IPS-18a (cell line): ENCODE measurements around the gene LHB.
"Not testable (repeated sequence)": the region's sequence is repeated elsewhere in the genome, so short reads cannot be mapped to it uniquely, and the experiment has no call there.

Experiments used
- H3K27ac ChIP-seq: one replicate; pipeline ENCODE4 v1.5.1; 2013; ENCODE audit warnings: low read length
- H3K27me3 ChIP-seq: one replicate; pipeline ENCODE4 v1.6.1; 2013; ENCODE audit warnings: mild to moderate bottlenecking, low read length; ENCODE audit not compliant: control insufficient read depth, insufficient read depth
- H3K36me3 ChIP-seq: one replicate; pipeline ENCODE4 v1.6.1; 2013; ENCODE audit warnings: low read depth, low read length; ENCODE audit not compliant: control insufficient read depth
- H3K4me1 ChIP-seq: one replicate; pipeline ENCODE4 v1.6.1; 2013; ENCODE audit warnings: low read depth, low read length; ENCODE audit not compliant: control insufficient read depth
- H3K4me3 ChIP-seq: one replicate; pipeline ENCODE4 v1.5.1; 2013; ENCODE audit warnings: low read length
- H3K9ac ChIP-seq: one replicate; pipeline ENCODE4 v1.6.1; 2013; ENCODE audit warnings: mild to moderate bottlenecking, low read length, moderate library complexity
- H3K9me3 ChIP-seq: one replicate; pipeline ENCODE4 v1.6.1; 2013; ENCODE audit warnings: low read depth, low read length; ENCODE audit not compliant: control insufficient read depth

The LHB gene

GRCh38 chr19:49056101-49056901 is 39.4 kb upstream of the LHB start:
- Histone ChIP-seq H3K36me3 (no peaks in the 10 kb centered on the region), H3K4me1 (peaks cover 10% of the 10 kb centered on the region), H3K9ac (no peak overlapping the region), H3K27me3 (peaks cover 53% of the 10 kb centered on the region), H3K9me3 (no peaks in the 10 kb centered on the region), H3K4me3 (peak overlapping the region; percentile 38), H3K27ac (no peak overlapping the region)

GRCh38 chr19:49050376-49051033 is 33.6 kb upstream of the LHB start:
- not testable (repeated sequence) for H3K9me3 ChIP-seq, H3K27ac ChIP-seq, H3K9ac ChIP-seq, H3K36me3 ChIP-seq, H3K4me3 ChIP-seq, H3K4me1 ChIP-seq, H3K27me3 ChIP-seq

DNA sequence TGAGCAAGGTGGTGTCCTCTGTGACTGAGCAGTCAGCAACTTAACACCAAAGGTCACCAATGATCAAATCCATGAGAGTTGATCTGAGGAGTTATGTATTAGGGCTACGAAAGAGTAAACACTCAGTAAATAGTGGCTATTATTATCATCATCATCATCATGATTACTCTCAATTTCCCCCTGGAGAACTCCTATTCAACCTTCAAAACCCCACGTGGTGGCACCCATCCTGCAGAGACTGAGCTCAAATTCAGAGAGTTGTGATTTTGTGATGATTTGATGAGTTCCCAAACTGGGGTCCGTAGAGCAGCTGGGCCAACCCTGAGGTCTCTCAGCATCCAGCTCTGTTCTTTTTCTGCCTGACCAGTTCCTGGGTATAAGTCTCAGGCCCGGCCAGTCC is 32.9 kb upstream of the LHB start:
- H3K36me3 ChIP-seq, H3K9me3 ChIP-seq, H3K4me3 ChIP-seq, H3K4me1 ChIP-seq, H3K27me3 ChIP-seq, H3K27ac ChIP-seq, H3K9ac ChIP-seq: not testable (repeated sequence)

DNA sequence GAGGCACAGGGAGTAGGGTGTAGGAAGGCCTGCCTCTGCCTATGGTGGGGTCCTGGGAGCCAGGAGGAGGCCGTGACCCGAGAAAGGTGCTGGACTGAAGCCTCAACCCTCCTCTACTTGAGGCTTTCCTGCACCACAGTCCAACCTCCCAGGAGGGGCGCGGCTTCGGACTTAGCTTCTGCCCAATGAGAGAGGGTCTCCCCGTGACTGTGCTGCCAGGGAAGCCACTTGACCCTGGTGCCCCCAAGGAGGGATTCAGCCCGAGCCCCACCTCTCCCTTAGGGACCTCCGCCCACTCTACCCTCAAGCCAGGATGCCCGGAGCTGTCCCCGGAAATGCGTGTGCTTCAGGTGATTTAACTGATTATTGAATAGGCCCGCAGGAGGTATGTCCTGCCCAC is 32.1 kb upstream of the LHB start, which contains the start of gene CGB8:
Gene CGB8 (minus strand): TSS at position 101 of the 400 bp plus-strand sequence. CDS start 372 bp downstream, outside the sequence.
- not testable (repeated sequence) for H3K4me1 ChIP-seq, H3K9me3 ChIP-seq, H3K4me3 ChIP-seq, H3K36me3 ChIP-seq, H3K9ac ChIP-seq, H3K27ac ChIP-seq, H3K27me3 ChIP-seq

- not testable (repeated sequence) for H3K36me3 ChIP-seq, H3K9ac ChIP-seq, H3K4me3 ChIP-seq, H3K27ac ChIP-seq, H3K4me1 ChIP-seq, H3K27me3 ChIP-seq, H3K9me3 ChIP-seq
These were observed 26.7 kb upstream of the LHB start, which contains the start of gene CGB5 for GRCh38 chr19:49043548-49043947. Gene CGB5, plus strand, starts transcription at chr19:49043848. Its CDS starts 362 bp downstream, at chr19:49044210.

DNA sequence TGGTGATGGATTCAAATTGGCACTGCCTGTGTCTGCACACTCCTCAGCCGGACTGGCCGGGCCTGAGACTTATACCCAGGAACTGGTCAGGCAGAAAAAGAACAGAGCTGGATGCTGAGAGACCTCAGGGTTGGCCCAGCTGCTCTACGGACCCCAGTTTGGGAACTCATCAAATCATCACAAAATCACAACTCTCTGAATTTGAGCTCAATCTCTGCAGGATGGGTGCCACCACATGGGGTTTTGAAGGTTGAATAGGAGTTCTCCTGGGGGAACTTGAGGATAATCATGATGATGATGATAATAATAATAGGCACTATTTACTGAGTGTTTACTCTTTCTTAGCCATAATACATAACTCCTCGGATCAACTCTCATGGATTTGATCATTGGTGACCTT is 25.8 kb upstream of the LHB start:
- not testable (repeated sequence) for H3K36me3 ChIP-seq, H3K9me3 ChIP-seq, H3K27me3 ChIP-seq, H3K4me1 ChIP-seq, H3K9ac ChIP-seq, H3K27ac ChIP-seq, H3K4me3 ChIP-seq

DNA sequence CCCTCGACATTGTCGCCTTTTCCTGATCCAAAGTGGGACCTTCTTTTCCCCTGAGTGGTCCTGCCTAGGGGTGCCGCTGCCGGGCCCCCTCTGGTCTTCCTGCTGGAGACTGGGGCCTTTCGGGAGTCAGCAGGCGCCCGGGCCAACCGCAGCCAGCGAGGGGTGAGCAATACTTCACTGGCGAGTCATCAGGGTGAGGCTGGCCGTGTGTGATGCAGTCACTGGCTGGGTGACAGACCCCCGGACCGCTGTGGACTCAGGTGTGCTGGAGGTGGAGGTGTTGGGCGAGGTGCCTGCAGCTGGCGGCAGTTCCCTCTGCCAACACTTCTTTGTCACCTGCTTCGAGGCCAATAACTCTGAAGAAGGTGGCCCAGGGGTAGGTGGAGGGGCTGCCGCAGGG is 25.3 kb upstream of the LHB start:
- Histone ChIP-seq H3K36me3 (no peaks in the 10 kb centered on the region), H3K27me3 (no peaks in the 10 kb centered on the region), H3K9ac (no peak overlapping the region), H3K4me3 (no peak overlapping the region), H3K9me3 (no peaks in the 10 kb centered on the region), H3K27ac (no peak overlapping the region), H3K4me1 (no peaks in the 10 kb centered on the region)

- not testable (repeated sequence) for H3K4me1 ChIP-seq, H3K4me3 ChIP-seq, H3K36me3 ChIP-seq, H3K9ac ChIP-seq, H3K27ac ChIP-seq, H3K9me3 ChIP-seq, H3K27me3 ChIP-seq
These were observed 22.8 kb upstream of the LHB start for GRCh38 chr19:49039736-49040135.

DNA sequence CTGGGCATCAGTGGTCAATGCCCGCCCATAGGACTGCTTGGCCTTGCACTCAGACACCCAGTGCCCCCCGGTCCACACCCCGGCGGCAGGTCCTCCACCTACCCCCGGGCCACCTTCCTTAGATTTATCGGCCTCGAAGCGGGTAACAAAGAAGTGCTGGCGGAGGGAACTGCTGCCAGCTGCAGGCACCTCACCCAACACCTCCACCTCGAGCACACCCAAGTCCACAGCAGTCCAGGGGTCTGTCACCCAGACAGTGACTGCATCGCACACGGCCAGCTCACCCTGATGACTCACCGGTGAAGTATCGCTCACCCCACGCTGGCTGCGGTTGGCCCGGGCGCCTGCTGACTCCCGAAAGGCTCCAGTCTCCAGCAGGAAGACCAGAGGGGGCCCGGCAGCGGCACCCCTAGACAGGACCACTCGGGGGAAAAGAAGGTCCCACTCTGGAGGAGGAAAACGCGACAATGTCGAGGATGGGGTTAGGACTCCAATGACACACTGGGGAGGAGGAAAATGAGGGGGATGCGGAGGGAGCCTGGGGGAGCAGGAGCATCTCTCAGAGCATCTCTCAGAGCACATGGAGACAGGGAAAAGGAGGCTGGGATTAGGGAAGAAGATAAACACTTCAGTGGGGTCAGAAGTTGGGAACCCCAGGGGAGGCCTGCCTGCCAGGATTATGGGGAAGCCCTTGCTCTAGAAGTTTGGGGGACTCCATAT is 21.8 kb upstream of the LHB start:
- not testable (repeated sequence) for H3K36me3 ChIP-seq, H3K27me3 ChIP-seq, H3K4me1 ChIP-seq, H3K9me3 ChIP-seq, H3K27ac ChIP-seq, H3K9ac ChIP-seq, H3K4me3 ChIP-seq

DNA sequence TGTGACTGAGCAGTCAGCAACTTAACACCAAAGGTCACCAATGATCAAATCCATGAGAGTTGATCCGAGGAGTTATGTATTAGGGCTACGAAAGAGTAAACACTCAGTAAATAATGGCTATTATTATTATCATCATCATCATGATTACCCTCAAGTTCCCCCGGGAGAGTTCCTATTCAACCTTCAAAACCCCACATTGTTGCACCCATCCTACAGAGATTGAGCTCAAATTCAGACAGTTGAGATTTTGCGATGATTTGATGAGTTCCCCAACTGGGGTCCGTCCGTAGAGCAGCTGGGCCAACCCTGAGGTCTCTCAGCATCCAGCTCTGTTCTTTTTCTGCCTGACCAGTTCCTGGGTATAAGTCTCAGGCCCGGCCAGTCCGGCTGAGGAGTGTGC is 21.2 kb upstream of the LHB start:
- not testable (repeated sequence) for H3K36me3 ChIP-seq, H3K9me3 ChIP-seq, H3K4me1 ChIP-seq, H3K9ac ChIP-seq, H3K27ac ChIP-seq, H3K4me3 ChIP-seq, H3K27me3 ChIP-seq

GRCh38 chr19:49036815-49037214 is 19.9 kb upstream of the LHB start, which contains the start of gene CGB1:
Gene CGB1, minus strand, starts transcription at chr19:49036895. Its CDS starts 184 bp downstream, at chr19:49036711.
- H3K27ac ChIP-seq, H3K4me1 ChIP-seq, H3K4me3 ChIP-seq, H3K9me3 ChIP-seq, H3K9ac ChIP-seq, H3K36me3 ChIP-seq, H3K27me3 ChIP-seq: not testable (repeated sequence)
